Esophagus squamous epithelium (tissue), 5 donors: Measurements from ENCODE around the gene CITED4. TPM values are rescaled to one million over a fixed set of nuclear protein-coding genes. Genes with fewer than 3 reads are reported as not detected.
"Not testable (repeated sequence)": the region's sequence is repeated elsewhere in the genome, so short reads cannot be mapped to it uniquely, and the experiment has no call there.

ENCODE experiments used
- DNase-seq: peaks from one replicate; lab custom pipeline; 2025; lab: John Stamatoyannopoulos, UW
- H3K27ac ChIP-seq, 4 donors: fragments of 200-600 bp; sonication (generic); one replicate each; pipeline ENCODE4 v1.5.1; 2016 to 2019; ENCODE audit warnings: mild to moderate bottlenecking in 1 of 4
- H3K27me3 ChIP-seq, 4 donors: fragments of 200-600 bp; sonication (generic); 1 replicate in 3 of 4; 2 replicates in 1 of 4; pipeline versions ENCODE4 v1.5.1 to v1.6.0; 2017 to 2021; ENCODE audit warnings: antibody characterized with exemption in 1 of 4
- H3K36me3 ChIP-seq, 3 donors: fragments of 200-600 bp; sonication (generic); one replicate each; pipeline ENCODE4 v1.5.1; 2016 to 2019
- H3K4me1 ChIP-seq, 3 donors: fragments of 200-600 bp; sonication (generic); one replicate each; pipeline ENCODE4 v1.5.1; 2017 to 2019
- H3K4me3 ChIP-seq, 4 donors: fragments of 200-600 bp; sonication (generic); 1 replicate in 3 of 4; 2 replicates in 1 of 4; pipeline ENCODE4 v1.5.1; 2016 to 2019; ENCODE audit warnings: mild to moderate bottlenecking in 2 of 4, moderate library complexity in 1 of 4
- H3K9me3 ChIP-seq, 3 donors: fragments of 200-600 bp; sonication (generic); one replicate each; pipeline ENCODE4 v1.5.1; 2016 to 2019
- POLR2A ChIP-seq, 4 donors: fragments of 450-650 bp; IDR thresholded peaks; one replicate each; pipeline ENCODE4 v1.6.1; 2017; ENCODE audit warnings: antibody characterized with exemption in 4 of 4, mild to moderate bottlenecking in 4 of 4, moderate library complexity in 3 of 4
- WGBS, 2 donors: methylation state at CpG; one replicate each; pipeline ENCODE4 v1.1.5; 2018; 5-methylcytosine and 5-hydroxymethylcytosine counted together
- intact Hi-C: fragments of 100-400 bp; cut with DNase I; formaldehyde crosslinking; loops from one replicate; pipeline ENCODE4 v1.15.0; 2022
- total RNA-seq, 4 donors: library from RNA; depleted of rRNA; stranded (reverse); fragments of >200 nt; gene quantifications; one replicate each; pipeline ENCODE4 v1.1.0, GENCODE V29; 2016
- TF ChIP-seq, protein P1 (sequence below), 6 experiments: fragments of 450-650 bp in 4 of 6; fragments of 200-600 bp in 2 of 6; sonication (generic) in 2 of 6; IDR thresholded peaks; one replicate each; pipeline ENCODE4 v1.5.1; 2016 to 2019; ENCODE audit warnings: antibody characterized with exemption in 6 of 6, mild to moderate bottlenecking in 4 of 6, moderate library complexity in 4 of 6
- donor health status: DM: yes; HTN: yes; CAD: no.

The CITED4 gene
- total RNA-seq, 4 donors from 2014 or later: 12.2 to 40.6 (median 22.1) TPM

DNA sequence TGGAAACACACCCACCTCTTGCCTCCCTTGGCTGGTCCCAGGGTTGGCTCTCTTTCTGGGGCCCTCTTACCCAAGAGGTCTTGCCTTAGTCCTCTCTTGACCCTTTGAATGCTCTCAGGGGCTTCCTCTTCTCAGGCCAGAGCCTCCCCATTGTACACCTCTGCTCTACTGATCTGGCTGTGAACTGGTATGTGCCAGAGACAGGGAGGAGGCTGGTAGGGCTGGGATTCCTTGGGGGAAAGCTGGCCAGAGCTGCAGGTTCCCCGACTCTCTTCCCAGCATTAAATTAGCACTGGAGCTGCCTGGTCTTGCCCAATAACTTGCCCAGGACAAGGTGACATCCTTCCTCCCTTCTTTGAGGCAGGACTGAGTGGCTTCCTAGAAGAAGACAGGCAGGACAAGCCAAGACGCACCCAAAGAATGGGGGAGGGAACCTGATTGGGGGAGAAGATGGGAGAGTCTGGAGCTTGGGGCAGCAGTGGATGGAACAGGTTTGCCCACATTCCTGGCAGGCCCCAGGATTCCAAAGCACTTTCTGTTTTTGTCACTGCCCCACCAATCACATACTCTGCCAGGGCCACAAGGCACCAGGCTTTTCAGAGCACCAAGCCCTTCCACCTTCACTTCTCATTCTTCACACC, 37.2 kb upstream of the CITED4 start:
- no peak for DNase-seq
- Histone ChIP-seq H3K4me1 (peaks cover 16 to 50% (median 22%) of the 10 kb centered on the region in 3 donors), H3K4me3 (no peak overlapping the region), H3K9me3 (peaks cover 0 to 10% (median 9%) of the 10 kb centered on the region in 3 donors), H3K27ac (peak overlapping the region; percentile 84 to 88 (median 86)), H3K27me3 (no peaks in the 10 kb centered on the region), H3K36me3 (no peaks in the 10 kb centered on the region)
- WGBS, 2 donors: 40% methylated on average over 1 of the region's 2 CpGs; no CpG with 5 or more reads in 1 of the 2 donors
- intact Hi-C loops: no loop called here
- no peak for TF ChIP-seq POLR2A (IDR thresholded peaks at IDR 0.05)
- TF ChIP-seq, protein P1, sequence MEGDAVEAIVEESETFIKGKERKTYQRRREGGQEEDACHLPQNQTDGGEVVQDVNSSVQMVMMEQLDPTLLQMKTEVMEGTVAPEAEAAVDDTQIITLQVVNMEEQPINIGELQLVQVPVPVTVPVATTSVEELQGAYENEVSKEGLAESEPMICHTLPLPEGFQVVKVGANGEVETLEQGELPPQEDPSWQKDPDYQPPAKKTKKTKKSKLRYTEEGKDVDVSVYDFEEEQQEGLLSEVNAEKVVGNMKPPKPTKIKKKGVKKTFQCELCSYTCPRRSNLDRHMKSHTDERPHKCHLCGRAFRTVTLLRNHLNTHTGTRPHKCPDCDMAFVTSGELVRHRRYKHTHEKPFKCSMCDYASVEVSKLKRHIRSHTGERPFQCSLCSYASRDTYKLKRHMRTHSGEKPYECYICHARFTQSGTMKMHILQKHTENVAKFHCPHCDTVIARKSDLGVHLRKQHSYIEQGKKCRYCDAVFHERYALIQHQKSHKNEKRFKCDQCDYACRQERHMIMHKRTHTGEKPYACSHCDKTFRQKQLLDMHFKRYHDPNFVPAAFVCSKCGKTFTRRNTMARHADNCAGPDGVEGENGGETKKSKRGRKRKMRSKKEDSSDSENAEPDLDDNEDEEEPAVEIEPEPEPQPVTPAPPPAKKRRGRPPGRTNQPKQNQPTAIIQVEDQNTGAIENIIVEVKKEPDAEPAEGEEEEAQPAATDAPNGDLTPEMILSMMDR (IDR thresholded peaks at IDR 0.05): no peak

DNA sequence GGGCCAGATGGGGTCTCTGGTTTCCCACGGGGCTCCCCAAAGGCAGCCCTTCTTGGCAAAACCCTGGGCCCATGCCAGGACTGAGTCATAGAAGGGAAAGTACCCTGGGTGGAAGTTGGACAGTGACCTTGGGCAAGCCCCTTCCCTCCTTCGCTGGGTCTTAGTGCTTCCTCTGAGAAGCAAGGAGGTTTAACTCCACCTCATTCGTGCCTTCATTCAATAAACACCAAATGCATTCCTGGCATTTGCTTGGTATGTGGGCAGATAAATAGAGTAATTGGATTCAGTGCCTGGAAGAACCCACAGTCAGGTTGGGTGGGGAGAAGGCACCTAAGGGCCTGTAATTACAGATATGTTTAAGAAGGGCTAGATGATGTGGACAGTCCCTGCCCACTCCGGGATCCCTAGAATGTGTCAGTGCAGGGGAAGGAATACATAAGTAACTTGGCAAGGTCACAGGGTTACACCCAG, 36.3 kb upstream of the CITED4 start:
- TF ChIP-seq, protein P1 (IDR thresholded peaks at IDR 0.05): no peak
- TF ChIP-seq POLR2A (IDR thresholded peaks at IDR 0.05): no peak
- H3K9me3 ChIP-seq: peaks cover 0 to 18% (median 18%) of the 10 kb centered on the region in 3 donors
- no peaks in the 10 kb centered on the region for H3K36me3 ChIP-seq
- peaks cover 16 to 50% (median 22%) of the 10 kb centered on the region in 3 donors for H3K4me1 ChIP-seq
- peak overlapping the region; percentile 84 to 88 (median 86) for H3K27ac ChIP-seq
- no peaks in the 10 kb centered on the region for H3K27me3 ChIP-seq
- no peak for DNase-seq
- 13 to 21% methylated on average over 3 to 4 of the region's 4 CpGs for WGBS, 2 donors
- no peak overlapping the region for H3K4me3 ChIP-seq
- intact Hi-C loops: no loop called here

DNA sequence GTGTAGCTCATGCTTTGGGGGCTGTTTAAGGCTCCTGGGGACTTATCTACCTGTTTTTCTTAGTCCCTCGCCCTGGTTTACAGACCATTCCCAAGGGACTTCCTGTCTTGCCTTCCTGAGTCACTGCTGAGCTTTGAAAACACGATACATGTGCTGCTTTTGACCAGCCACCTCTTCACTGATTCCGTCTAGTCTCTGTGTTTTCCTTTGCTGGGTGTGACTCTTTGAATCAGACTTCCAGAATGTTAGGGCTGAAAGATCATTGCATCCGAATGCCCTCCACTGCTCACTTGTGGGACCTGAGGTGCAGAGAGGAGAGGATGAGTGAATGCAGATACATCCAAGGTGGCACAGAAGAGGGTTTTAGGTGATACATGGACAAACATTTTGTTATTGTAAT, 35.4 kb upstream of the CITED4 start:
- TF ChIP-seq POLR2A (IDR thresholded peaks at IDR 0.05): no peak
- TF ChIP-seq, protein P1 (IDR thresholded peaks at IDR 0.05): no peak
- H3K27ac ChIP-seq: peak overlapping the region; percentile 27 to 88 (median 84)
- H3K4me1 ChIP-seq: peaks cover 16 to 44% (median 22%) of the 10 kb centered on the region in 3 donors
- H3K36me3 ChIP-seq: no peaks in the 10 kb centered on the region
- H3K27me3 ChIP-seq: no peaks in the 10 kb centered on the region
- intact Hi-C loops: no loop called here
- no peak overlapping the region for H3K4me3 ChIP-seq
- H3K9me3 ChIP-seq: peaks cover 0 to 20% (median 18%) of the 10 kb centered on the region in 3 donors
- 39 to 41% methylated on average over 4 of the region's 4 CpGs for WGBS, 2 donors
- no peak for DNase-seq

DNA sequence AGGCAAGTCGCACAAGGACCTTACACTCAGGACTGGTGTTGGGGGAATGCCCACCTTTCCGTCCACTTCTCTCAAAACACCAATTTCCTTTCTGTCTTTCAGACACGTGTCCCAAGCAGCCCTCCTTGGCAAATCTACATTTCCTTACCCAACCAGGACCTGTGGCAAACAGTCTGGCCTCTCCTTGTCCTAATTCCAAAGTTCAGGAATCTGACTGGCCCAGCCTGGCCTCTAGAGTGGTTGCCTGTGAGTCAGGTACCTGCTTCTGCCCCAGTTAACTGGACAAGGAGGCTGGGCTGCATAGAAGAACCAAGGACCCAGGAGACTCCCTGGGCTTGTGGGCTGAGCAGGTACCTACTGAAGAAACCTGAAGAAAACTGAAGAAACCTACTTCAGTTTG, 34.3 kb upstream of the CITED4 start:
- H3K27me3 ChIP-seq: no peaks in the 10 kb centered on the region
- H3K27ac ChIP-seq: no peak overlapping the region
- H3K4me3 ChIP-seq: no peak overlapping the region
- TF ChIP-seq, protein P1 (IDR thresholded peaks at IDR 0.05): no peak
- no peak for TF ChIP-seq POLR2A (IDR thresholded peaks at IDR 0.05)
- intact Hi-C loops: no loop called here
- H3K4me1 ChIP-seq: peaks cover 15 to 34% (median 16%) of the 10 kb centered on the region in 3 donors
- no peaks in the 10 kb centered on the region for H3K36me3 ChIP-seq
- DNase-seq: no peak
- WGBS, 2 donors: 84% methylated on average over 3 of the region's 3 CpGs
- peaks cover 0 to 20% (median 18%) of the 10 kb centered on the region in 3 donors for H3K9me3 ChIP-seq

DNA sequence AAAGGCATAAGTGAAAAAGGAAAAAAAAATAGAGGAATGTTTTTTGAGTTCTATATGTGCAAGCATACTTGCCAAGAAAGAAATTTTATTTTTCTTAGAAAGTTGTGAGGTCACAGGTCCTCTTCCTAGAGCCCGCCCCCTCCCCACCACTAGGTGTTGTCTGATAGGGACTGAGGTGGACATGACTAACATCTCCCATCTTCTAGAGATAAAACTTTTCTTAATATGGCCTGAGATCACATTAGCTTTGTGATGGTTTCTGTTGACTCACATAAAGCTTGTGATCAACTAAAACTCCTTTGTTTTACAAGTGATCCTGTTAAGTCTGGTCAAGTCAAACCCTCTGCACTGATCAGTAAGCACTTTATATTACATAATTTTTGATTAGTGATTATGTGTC, 33.4 kb upstream of the CITED4 start:
- no peaks in the 10 kb centered on the region for H3K36me3 ChIP-seq
- no peak for DNase-seq
- H3K27me3 ChIP-seq: no peaks in the 10 kb centered on the region
- WGBS, 2 donors: 89 to 92% methylated on average over 1 of the region's 1 CpG
- peaks cover 15 to 35% (median 16%) of the 10 kb centered on the region in 3 donors for H3K4me1 ChIP-seq
- no peak overlapping the region for H3K27ac ChIP-seq
- TF ChIP-seq, protein P1 (IDR thresholded peaks at IDR 0.05): no peak
- TF ChIP-seq POLR2A (IDR thresholded peaks at IDR 0.05): no peak
- H3K4me3 ChIP-seq: no peak overlapping the region
- intact Hi-C loops: no loop called here
- peaks cover 0 to 20% (median 18%) of the 10 kb centered on the region in 3 donors for H3K9me3 ChIP-seq

DNA sequence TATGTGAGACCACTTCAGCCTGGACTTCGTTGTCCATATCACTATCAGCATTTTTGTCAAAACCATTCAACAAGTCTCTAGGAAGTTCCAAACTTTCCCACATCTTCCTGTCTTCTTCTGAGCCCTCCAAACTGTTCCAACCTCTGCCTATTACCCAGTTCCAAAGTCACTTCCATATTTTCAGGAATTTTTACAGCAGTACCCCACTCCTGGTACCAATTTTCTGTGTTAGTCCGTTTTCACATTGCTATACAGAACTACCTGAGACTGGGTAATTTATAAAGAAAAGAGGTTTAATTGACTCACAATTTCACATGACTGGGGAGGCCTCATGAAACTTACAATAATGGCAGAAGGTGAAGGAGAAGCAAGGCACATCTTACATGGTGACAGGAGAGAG, 32.7 kb upstream of the CITED4 start:
- 65 to 96% methylated on average over 2 of the region's 2 CpGs for WGBS, 2 donors
- DNase-seq, intact Hi-C loops: not testable (repeated sequence)

More for the DNA sequence above, 32.7 kb upstream of the CITED4 start:
- not testable (repeated sequence) for H3K27me3 ChIP-seq, H3K4me3 ChIP-seq, H3K27ac ChIP-seq, H3K36me3 ChIP-seq
- Histone ChIP-seq H3K4me1 (peaks cover 16 to 38% (median 19%) of the 10 kb centered on the region in 3 donors), H3K9me3 (peaks cover 0 to 20% (median 18%) of the 10 kb centered on the region in 3 donors)
